Brain microvascular endothelial cell (primary cell): Measurements from ENCODE around the gene CLDN4.
A peak's percentile ranks its signal among the peaks of the same experiment; 100 is the strongest.
"Not testable (repeated sequence)": the region's sequence is repeated elsewhere in the genome, so short reads cannot be mapped to it uniquely, and the experiment has no call there.

Experiments used
- DNase-seq: peaks from one replicate; pipeline ENCODE4 v3.0.0-alpha.2; 2020
- H3K27ac ChIP-seq: fragments of 250-450 bp; sonication (Bioruptor Pico); 2 replicates; pipeline ENCODE4 v1.5.1; 2020; ENCODE audit warnings: mild to moderate bottlenecking, moderate library complexity
- H3K27me3 ChIP-seq: fragments of 250-450 bp; sonication (Bioruptor Pico); replicated peaks from 2 replicates; pipeline ENCODE4 v1.5.1; 2020; ENCODE audit warnings: mild to moderate bottlenecking
- H3K36me3 ChIP-seq: fragments of 250-450 bp; sonication (Bioruptor Pico); replicated peaks from 2 replicates; pipeline ENCODE4 v1.5.1; 2020; ENCODE audit warnings: mild to moderate bottlenecking
- H3K4me3 ChIP-seq: 2 replicates; pipeline ENCODE4 v1.5.1; 2011; ENCODE audit warnings: low read depth, mild to moderate bottlenecking, control low read depth, low read length, moderate library complexity
- CTCF ChIP-seq: IDR thresholded peaks from 2 replicates; pipeline ENCODE4 v1.5.1; 2011; ENCODE audit warnings: low read depth, mild to moderate bottlenecking, moderate library complexity, low read length, control low read depth, inconsistent platforms; ENCODE audit errors: missing control alignments
- in situ Hi-C: cut with HindIII; loops from 2 replicates; pipeline ENCODE4 v1.10.0; 2017; ENCODE audit warnings: low sequenced_read_pairs, low pct_ligation_motif_present

Gene CLDN4

GRCh38 chr7:73844848-73845460 lies 14.2 kb downstream of the CLDN4 start:
- H3K27ac ChIP-seq = no peak overlapping the region
- no peak overlapping the region for H3K4me3 ChIP-seq
- DNase-seq = peak; percentile 7
- no peaks in the 10 kb centered on the region for H3K27me3 ChIP-seq
- no peak for TF ChIP-seq CTCF
- H3K36me3 ChIP-seq = no peaks in the 10 kb centered on the region
- in situ Hi-C loops = no loop called here

- H3K4me3 ChIP-seq, H3K36me3 ChIP-seq, DNase-seq, H3K27me3 ChIP-seq, H3K27ac ChIP-seq, in situ Hi-C loops: not testable (repeated sequence)
Observed at GRCh38 chr7:73845701-73846195, 15.0 kb downstream of the CLDN4 start.

GRCh38 chr7:73847941-73848723 lies 17.3 kb downstream of the CLDN4 start:
- no peak for TF ChIP-seq CTCF
- in situ Hi-C loops = no loop called here
- H3K36me3 ChIP-seq = no peaks in the 10 kb centered on the region
- no peak overlapping the region for H3K27ac ChIP-seq
- H3K4me3 ChIP-seq = no peak overlapping the region
- no peak for DNase-seq
- no peaks in the 10 kb centered on the region for H3K27me3 ChIP-seq

- peak; percentile 95 for DNase-seq
- Histone ChIP-seq H3K4me3 (no peak overlapping the region), H3K36me3 (no peaks in the 10 kb centered on the region), H3K27ac (peak overlapping the region; percentile 95), H3K27me3 (no peaks in the 10 kb centered on the region)
- no peak for TF ChIP-seq CTCF
- in situ Hi-C loops = loop anchor here (25.0 kb wide), 1 partner anchor 337 kb away; no protein-coding TSS in a partner anchor
Observed at GRCh38 chr7:73850781-73851207, 20.0 kb downstream of the CLDN4 start.

GRCh38 chr7:73851410-73852338 lies 20.9 kb downstream of the CLDN4 start:
- peak; percentile 93 for DNase-seq
- H3K36me3 ChIP-seq = no peaks in the 10 kb centered on the region
- no peak for TF ChIP-seq CTCF
- no peak overlapping the region for H3K4me3 ChIP-seq
- H3K27me3 ChIP-seq = no peaks in the 10 kb centered on the region
- in situ Hi-C loops = loop anchor here (25.0 kb wide), 1 partner anchor 336 kb away; no protein-coding TSS in a partner anchor
- peak overlapping the region; percentile 95 for H3K27ac ChIP-seq
